GM12872 (cell line): ENCODE measurements around the gene MYCL.

ENCODE experiments used
- TF ChIP-seq, protein P1 (sequence below): IDR thresholded peaks from 3 replicates; pipeline ENCODE4 v1.5.1; 2011; ENCODE audit warnings: low read depth, mild to moderate bottlenecking, low read length, moderate library complexity; ENCODE audit not compliant: insufficient read depth

Gene MYCL

DNA sequence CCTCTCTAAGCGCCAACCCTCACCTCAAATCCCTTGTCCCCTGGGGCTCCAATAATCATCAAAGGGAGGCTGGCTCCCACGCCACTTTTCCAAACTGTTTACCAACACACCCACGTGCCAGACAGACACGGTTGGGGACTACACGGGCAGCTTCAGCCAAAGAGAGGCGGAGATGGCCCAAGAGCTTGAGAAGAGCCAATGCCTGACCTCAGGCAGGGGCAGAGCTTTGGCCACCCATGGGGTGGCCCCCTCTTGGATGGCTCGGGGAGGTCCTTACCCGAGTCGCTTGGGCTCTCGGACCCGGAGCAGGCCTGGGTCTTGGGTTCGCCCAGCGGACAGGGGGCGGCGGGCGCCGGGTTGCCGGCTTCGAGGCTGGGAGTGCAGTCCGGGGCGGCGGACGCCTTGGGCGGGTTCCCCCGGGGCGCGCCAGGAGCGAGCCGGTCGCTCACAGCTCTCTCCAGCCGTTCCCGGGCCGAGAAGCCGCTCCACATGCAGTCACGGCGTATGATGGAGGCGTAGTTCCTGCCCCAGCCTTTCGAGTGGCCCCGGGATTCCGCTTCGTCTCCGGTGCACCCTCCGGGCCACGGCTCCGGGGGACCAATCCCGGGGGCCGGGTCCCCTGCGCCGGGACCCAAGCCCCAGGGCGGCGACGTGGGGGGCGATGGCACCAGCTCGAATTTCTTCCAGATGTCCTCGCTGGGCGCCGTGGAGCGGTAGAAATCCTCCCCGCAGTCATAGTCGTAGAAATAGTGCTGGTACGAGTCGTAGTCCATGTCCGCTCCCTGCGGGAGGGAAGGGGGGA is 854 bp downstream of the MYCL start:
- TF ChIP-seq, protein P1, sequence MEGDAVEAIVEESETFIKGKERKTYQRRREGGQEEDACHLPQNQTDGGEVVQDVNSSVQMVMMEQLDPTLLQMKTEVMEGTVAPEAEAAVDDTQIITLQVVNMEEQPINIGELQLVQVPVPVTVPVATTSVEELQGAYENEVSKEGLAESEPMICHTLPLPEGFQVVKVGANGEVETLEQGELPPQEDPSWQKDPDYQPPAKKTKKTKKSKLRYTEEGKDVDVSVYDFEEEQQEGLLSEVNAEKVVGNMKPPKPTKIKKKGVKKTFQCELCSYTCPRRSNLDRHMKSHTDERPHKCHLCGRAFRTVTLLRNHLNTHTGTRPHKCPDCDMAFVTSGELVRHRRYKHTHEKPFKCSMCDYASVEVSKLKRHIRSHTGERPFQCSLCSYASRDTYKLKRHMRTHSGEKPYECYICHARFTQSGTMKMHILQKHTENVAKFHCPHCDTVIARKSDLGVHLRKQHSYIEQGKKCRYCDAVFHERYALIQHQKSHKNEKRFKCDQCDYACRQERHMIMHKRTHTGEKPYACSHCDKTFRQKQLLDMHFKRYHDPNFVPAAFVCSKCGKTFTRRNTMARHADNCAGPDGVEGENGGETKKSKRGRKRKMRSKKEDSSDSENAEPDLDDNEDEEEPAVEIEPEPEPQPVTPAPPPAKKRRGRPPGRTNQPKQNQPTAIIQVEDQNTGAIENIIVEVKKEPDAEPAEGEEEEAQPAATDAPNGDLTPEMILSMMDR: no peak

DNA sequence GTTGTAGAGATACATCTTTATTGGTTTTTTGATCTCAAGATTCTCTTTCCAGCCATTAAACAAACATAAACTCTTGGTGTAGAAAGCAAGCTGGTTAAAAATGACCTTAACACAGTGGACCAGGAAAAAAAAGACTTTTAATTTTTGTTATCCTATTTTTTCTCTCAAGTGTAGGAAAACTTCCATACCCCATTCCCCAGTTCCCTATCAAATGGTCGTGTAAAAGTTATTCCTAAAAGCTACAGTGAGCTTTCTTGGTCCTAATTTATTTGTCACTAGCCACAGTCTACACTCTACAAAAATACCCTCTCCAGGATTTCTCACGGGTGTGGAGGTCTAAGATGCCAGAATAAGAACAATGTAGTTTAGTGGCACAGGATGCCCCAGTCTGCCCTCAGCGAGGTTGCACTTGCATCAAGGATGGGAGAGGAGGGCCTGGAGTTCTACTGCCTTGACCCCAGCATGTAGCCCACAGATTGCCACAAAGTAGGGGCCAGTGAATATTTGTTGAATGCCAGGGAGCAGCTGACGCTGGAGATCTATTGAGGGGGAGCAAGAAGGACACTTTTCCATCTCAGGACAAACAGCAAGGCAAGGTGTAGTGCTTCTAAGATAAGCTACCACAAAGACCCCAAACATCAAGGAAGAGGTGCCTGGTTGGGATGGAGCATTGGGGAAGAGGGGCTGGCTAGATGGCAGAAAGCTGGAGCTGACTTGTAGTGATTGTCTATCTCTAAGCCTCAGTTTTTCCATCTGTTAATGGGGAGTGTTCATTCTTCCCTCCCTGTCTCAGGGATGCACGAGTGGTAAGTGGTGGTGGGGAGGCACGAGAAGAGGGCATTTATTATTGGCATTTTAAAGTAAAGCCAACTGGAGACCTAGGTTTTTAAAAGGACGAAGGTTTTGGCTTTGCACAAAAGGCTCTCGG is 1.8 kb downstream of the MYCL start:
- TF ChIP-seq, protein P1: no peak

DNA sequence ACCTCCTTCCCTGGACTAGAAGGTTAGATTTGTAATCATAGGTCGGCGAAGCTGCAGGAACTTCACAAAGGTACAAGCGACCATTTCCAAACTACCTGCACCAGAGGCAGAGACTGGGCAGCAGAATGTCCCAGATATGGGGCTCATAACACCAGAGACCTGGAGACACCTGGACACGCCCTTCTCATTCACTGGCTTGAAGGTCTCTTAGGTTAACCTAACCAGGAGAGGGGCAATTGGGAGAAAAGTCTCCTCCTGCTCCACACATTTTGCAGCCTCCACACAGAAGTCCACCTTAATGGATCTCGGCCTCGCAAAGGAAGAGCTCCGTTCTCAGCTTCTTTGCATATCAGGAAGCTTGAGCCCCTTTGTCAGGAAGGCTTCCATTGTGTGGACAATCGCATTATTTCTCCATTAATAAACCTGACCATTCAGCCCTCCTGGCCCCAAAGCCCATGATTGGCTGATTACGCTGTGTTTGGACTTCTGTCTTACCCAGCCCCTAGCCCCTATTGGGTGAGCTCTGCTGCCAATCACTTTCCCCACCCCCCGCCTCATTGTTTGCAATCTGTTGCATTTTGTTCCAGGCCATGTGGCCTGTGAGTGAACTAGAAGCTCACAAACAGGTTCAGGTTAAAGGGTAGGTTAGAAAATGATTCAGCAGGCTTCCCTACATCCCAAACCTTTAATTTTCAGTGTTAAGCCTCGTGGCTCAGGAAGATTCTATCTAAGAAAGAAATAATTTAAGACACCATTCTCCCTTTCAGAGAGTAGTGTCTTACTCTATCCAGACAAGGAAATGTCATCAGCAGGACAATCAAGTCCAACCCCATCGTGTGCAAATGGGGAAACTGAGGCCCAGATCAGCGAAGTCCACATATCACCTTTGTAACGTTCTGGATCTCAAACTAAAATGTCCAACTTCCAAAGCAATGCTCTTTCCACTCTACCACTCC is 2.8 kb downstream of the MYCL start:
- TF ChIP-seq, protein P1: no peak

DNA sequence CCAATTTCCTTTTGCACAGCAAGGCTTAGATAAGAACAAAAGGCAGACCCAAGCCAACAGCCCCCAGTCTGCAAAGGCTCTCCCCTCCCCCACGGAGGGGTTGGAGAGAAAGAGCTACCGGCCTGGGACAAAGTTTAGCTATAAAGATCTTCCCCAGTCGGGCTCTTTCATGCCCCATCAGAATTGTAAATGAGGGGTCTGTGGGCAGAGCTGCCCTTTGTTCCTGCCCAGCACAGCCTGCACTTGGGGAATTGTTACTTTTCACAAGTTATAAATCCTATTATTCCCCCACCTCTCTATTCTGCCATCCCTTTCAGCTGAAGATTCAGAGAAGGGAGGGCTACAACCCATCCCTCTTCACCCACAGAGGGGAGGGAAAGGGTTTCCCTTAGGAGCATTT is 3.5 kb downstream of the MYCL start:
- TF ChIP-seq, protein P1: no peak

DNA sequence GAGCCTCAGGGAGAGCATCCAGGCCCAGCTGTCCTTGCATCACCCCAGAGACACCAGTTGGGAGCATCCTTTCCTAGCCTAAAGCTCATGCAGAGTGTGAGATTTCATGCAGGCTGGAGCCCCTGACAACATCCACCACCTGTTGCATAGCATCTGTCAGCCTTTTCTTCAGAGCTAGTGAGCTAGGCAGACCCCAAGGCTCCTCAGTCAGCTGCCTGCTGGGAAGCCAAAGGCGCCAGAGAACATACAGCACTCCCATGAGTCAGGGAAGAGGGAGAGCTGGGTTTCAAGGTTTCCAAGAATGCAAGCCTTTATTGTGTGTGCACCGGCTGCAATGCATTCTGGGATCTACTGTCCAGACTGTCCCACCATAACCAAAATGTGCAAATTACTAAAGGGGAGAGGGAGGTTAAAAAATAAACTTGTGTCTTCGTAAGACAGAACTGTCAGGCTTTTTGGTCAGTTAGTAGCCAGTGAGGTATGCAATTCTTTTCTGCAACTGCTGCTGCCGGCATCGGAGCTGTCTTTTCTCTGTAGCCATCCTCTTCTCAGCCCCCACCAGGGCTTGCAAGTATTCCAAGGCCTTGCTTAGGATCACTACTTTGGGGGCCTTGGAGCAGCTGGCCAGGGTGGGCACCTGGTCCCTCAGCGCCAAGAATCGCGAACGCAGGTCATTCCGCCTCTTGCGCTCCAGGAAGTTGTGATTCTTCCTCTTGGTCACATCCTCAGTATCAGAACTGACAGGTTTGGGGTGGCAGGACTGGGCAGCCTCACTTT is 4.6 kb downstream of the MYCL start:
- TF ChIP-seq, protein P1: no peak

DNA sequence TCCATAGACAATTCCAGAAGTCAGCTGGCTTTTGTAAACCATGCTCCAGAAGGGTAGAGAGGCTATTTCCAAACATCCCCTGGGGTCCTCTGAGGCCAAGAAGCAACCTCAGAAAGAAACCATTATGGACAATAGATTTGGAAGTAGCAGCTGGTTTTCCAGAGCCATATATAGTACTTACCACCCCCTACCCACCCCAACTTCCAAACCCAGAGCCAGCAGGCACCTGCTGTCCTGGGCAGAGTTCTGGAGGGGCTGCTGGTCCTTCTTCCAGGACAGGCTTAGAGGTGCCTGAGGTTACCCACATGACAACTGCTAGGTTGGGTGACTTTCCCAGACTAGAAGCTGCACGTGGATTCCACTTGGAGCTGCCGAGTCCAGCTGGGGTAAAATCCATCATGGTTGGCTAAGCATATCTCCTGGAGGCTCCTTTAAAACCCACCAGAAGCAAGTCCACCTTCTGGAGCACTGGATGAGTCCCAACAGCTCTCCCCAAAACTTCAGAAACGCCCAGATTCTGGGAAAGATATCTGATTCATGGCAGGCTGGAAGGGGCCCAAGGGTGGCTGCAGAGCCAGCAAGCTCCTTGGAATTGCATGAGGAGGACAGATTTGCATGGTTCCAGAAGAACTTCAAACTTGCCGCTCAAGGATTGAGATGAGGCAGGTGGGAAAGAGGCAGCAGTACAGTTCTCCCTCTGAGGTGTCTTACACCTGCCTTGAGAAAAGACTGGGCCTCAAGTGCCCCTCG is 5.8 kb downstream of the MYCL start:
- TF ChIP-seq, protein P1: no peak
